Lower lobe of right lung (tissue), 2 donors: ENCODE data around the gene KIRREL3. TPM values are rescaled to one million over a fixed set of nuclear protein-coding genes. Genes with fewer than 3 reads are reported as not detected.
A peak's percentile ranks its signal among the peaks of the same experiment; 100 is the strongest.

Source experiments
- ATAC-seq, 2 donors: fragments of 200-7000 bp; cut with Tn5 transposase; one replicate each; pipeline ENCODE4 v1.9.1; 2020 to 2022; ENCODE audit warnings: mild to moderate bottlenecking in 2 of 2, moderate library complexity in 2 of 2
- DNase-seq: peaks from one replicate; pipeline ENCODE4 v3.0.0-alpha.2; 2020
- H3K27ac ChIP-seq: fragments of 200-600 bp; one replicate; pipeline ENCODE4 v1.8.0; 2022
- H3K27me3 ChIP-seq: fragments of 200-600 bp; one replicate; pipeline ENCODE4 v1.8.0; 2022; ENCODE audit warnings: low read depth
- H3K36me3 ChIP-seq: fragments of 200-600 bp; one replicate; pipeline ENCODE4 v1.8.0; 2022; ENCODE audit warnings: mild to moderate bottlenecking
- H3K4me1 ChIP-seq: fragments of 200-600 bp; one replicate; pipeline ENCODE4 v1.8.0; 2022
- H3K4me3 ChIP-seq: fragments of 200-600 bp; one replicate; pipeline ENCODE4 v1.8.0; 2022; ENCODE audit warnings: mild to moderate bottlenecking
- H3K9me3 ChIP-seq: fragments of 200-600 bp; one replicate; pipeline ENCODE4 v1.8.0; 2022
- CTCF ChIP-seq: fragments of 200-600 bp; IDR thresholded peaks from one replicate; pipeline ENCODE4 v1.8.0; 2022; ENCODE audit warnings: antibody characterized with exemption, mild to moderate bottlenecking
- intact Hi-C: fragments of 100-400 bp; cut with DNase I; formaldehyde crosslinking; loops from one replicate; pipeline ENCODE4 v1.11.0; 2022
- total RNA-seq: library from RNA; stranded (reverse); fragmentation: NEBNext Ultra II Directional; extraction: Animal tissue kit (Norgen Biotek cat#: 25700); gene quantifications from one replicate; pipeline ENCODE4 v1.2.1, GENCODE V29; 2021
- donor health status: DM: no; HTN: yes; CAD: no; lungs with severe emphysema.

Gene KIRREL3
- total RNA-seq, 1 donor from 2014 or later: 0.15 TPM

- Histone ChIP-seq H3K36me3 (no peaks in the 10 kb centered on the region), H3K9me3 (no peaks in the 10 kb centered on the region), H3K27me3 (peaks cover 2% of the 10 kb centered on the region), H3K27ac (no peak overlapping the region), H3K4me1 (no peaks in the 10 kb centered on the region), H3K4me3 (no peak overlapping the region)
- ATAC-seq (no peak), DNase-seq (no peak)
- intact Hi-C loops: no loop called here
- TF ChIP-seq CTCF: no peak
Observed at GRCh38 chr11:126707498-126707897, 293.1 kb downstream of the KIRREL3 start.

GRCh38 chr11:126704096-126704495 lies 296.5 kb downstream of the KIRREL3 start:
- H3K4me1 ChIP-seq: no peaks in the 10 kb centered on the region
- no peak overlapping the region for H3K27ac ChIP-seq
- peaks cover 5% of the 10 kb centered on the region for H3K27me3 ChIP-seq
- H3K36me3 ChIP-seq: no peaks in the 10 kb centered on the region
- TF ChIP-seq CTCF: no peak
- no peaks in the 10 kb centered on the region for H3K9me3 ChIP-seq
- no peak for DNase-seq
- H3K4me3 ChIP-seq: no peak overlapping the region
- intact Hi-C loops: no loop called here
- ATAC-seq: no peak

- Histone ChIP-seq H3K27ac (no peak overlapping the region), H3K4me3 (no peak overlapping the region), H3K36me3 (no peaks in the 10 kb centered on the region), H3K9me3 (no peaks in the 10 kb centered on the region), H3K27me3 (peaks cover 5% of the 10 kb centered on the region), H3K4me1 (no peaks in the 10 kb centered on the region)
- ATAC-seq (no peak), DNase-seq (no peak)
- no peak for TF ChIP-seq CTCF
- intact Hi-C loops: no loop called here
Observed at GRCh38 chr11:126703662-126704061, 296.9 kb downstream of the KIRREL3 start.

- ATAC-seq: peak in 1 of 2 donors; percentile 34
- DNase-seq: no peak
- intact Hi-C loops: no loop called here
- no peak overlapping the region for H3K27ac ChIP-seq
- no peaks in the 10 kb centered on the region for H3K36me3 ChIP-seq
- no peak for TF ChIP-seq CTCF
- H3K4me3 ChIP-seq: no peak overlapping the region
- no peaks in the 10 kb centered on the region for H3K4me1 ChIP-seq
- peaks cover 5% of the 10 kb centered on the region for H3K27me3 ChIP-seq
- H3K9me3 ChIP-seq: no peaks in the 10 kb centered on the region
Observed at GRCh38 chr11:126702987-126703386, 297.6 kb downstream of the KIRREL3 start.

- DNase-seq: no peak
- Histone ChIP-seq H3K36me3 (no peaks in the 10 kb centered on the region), H3K4me1 (no peaks in the 10 kb centered on the region), H3K27ac (no peak overlapping the region), H3K9me3 (no peaks in the 10 kb centered on the region), H3K4me3 (no peak overlapping the region), H3K27me3 (peaks cover 5% of the 10 kb centered on the region)
- no peak for TF ChIP-seq CTCF
- ATAC-seq: no peak
- intact Hi-C loops: no loop called here
Observed at GRCh38 chr11:126702165-126702720, 298.3 kb downstream of the KIRREL3 start.

GRCh38 chr11:126701520-126701897 lies 299.1 kb downstream of the KIRREL3 start:
- ATAC-seq (no peak), DNase-seq (no peak)
- H3K9me3 ChIP-seq: no peaks in the 10 kb centered on the region
- TF ChIP-seq CTCF: no peak
- no peaks in the 10 kb centered on the region for H3K36me3 ChIP-seq
- peaks cover 5% of the 10 kb centered on the region for H3K27me3 ChIP-seq
- intact Hi-C loops: no loop called here
- no peak overlapping the region for H3K4me3 ChIP-seq
- H3K27ac ChIP-seq: no peak overlapping the region
- no peaks in the 10 kb centered on the region for H3K4me1 ChIP-seq
